ENCODE results near the gene HIP1R. TPM values are rescaled to one million over a fixed set of nuclear protein-coding genes. Genes with fewer than 3 reads are reported as not detected.

The HIP1R gene
- 41.6 and 44.6 TPM in 2 replicates for total RNA-seq (2022)
- Bru-seq, nascent RNA: percentile 56 among the genes with signal in this experiment
- BruChase-seq, experiment 1, labeled RNA remaining after a 6-hour chase: percentile 64 among the genes with signal in this experiment
- BruChase-seq, experiment 2, labeled RNA remaining after a 2-hour chase: percentile 58 among the genes with signal in this experiment
- long read RNA-seq, full-length matches to known transcripts: 98 of 154 reads
- long read RNA-seq, partial matches to known transcripts: 19 of 154 reads
- long read RNA-seq, other reads (novel, unspliced or antisense): 37 of 154 reads

DNA sequence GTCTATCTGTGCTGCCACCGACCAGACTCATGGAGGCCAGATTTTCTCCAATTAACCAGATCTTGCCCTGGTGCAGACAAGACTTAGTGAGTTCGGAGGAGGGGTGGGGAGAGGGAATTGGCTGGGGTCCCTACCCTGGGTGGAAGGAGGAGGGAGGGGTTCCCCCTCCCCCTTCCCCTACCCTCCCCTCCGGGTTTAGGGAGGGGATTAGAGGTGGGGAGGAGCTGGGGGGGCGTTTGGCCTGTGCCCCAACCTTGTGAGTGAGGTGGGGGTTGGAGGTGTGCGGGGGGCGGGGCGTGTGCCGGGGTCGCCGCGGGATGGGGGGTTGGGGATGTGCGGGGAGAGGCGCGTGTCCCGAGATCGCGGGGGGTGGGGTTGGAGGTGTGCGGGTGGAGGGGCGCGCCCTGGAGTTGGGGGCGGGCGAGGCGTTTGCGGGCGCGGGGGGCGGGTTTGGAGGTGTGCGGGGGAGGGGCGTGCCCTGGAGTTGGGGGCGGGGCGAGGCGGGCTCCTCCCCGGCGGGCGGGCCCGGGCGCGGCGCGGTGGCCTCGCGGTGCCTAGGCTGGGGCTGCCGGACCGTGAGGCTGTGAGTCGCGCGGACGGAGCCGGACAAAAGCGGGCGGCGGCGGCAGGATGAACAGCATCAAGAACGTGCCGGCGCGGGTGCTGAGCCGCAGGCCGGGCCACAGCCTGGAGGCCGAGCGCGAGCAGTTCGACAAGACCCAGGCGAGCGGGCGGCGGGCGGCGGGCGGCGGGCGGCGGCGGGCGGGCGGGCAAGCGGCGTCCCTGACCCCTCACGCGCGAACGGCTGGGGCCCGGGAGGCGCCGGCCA lies at the start of gene HIP1R:
TSS of gene HIP1R (plus strand) at position 537 of the 829 bp plus-strand sequence. CDS start at position 631, 94 bp downstream.
- Mint-ChIP-seq H3K36me3 (ENCODE audit: insufficient read depth, unreplicated experiment) (peaks cover 22% of the 10 kb centered on the region), H3K27me3 (ENCODE audit: insufficient read depth, unreplicated experiment) (no peaks in the 10 kb centered on the region), H3K4me1 (ENCODE audit: insufficient read depth, unreplicated experiment) (peaks cover 33% of the 10 kb centered on the region), H3K27ac (ENCODE audit: low read depth, unreplicated experiment) (peak within 1 kb of the TSS; percentile 46), H3K4me3 (ENCODE audit: unreplicated experiment) (peak within 1 kb of the TSS; percentile 93), H3K9me3 (ENCODE audit: unreplicated experiment) (peaks cover 7% of the 10 kb centered on the region)
- ChIA-PET POLR2A (interaction anchor here (0.6 to 3.2 kb wide), 16 partner anchors 9 to 608 kb away, joined by 3 to 25 read pairs (median 5); partner anchors contain the start of genes MPHOSPH9, MTRFR and VPS37B), CTCF (interaction anchor here (0.7 to 3.2 kb wide), 2 partner anchors 41 to 163 kb away, joined by 3 to 18 read pairs; no protein-coding TSS in a partner anchor)
- no peak for TF ChIP-seq CTCF (IDR thresholded peaks at IDR 0.05; ENCODE audit: unreplicated experiment)
- intact Hi-C loops (cut with micrococcal nuclease): no loop called here
- peak; percentile 31 for DNase-seq (ENCODE audit: unreplicated experiment)
- BruUV-seq (replicated peaks): no TSS peak

GRCh38 chr12:122785503-122785902 lies 49.8 kb upstream of the HIP1R start:
- Mint-ChIP-seq H3K27me3 (ENCODE audit: insufficient read depth, unreplicated experiment) (no peaks in the 10 kb centered on the region), H3K27ac (ENCODE audit: low read depth, unreplicated experiment) (no peak overlapping the region), H3K4me3 (ENCODE audit: unreplicated experiment) (no peak overlapping the region), H3K36me3 (ENCODE audit: insufficient read depth, unreplicated experiment) (no peaks in the 10 kb centered on the region), H3K4me1 (ENCODE audit: insufficient read depth, unreplicated experiment) (peaks cover 11% of the 10 kb centered on the region), H3K9me3 (ENCODE audit: unreplicated experiment) (no peaks in the 10 kb centered on the region)
- TF ChIP-seq CTCF (IDR thresholded peaks at IDR 0.05; ENCODE audit: unreplicated experiment): no peak
- no peak for DNase-seq (ENCODE audit: unreplicated experiment)
- ChIA-PET CTCF (interaction anchor here (0.6 kb wide), 1 partner anchor 662 kb away, joined by 3 read pairs; no protein-coding TSS in a partner anchor), POLR2A (no interaction called here)
- intact Hi-C loops (cut with micrococcal nuclease): no loop called here
- no TSS peak for BruUV-seq (replicated peaks)

GRCh38 chr12:122788387-122788786 lies 46.9 kb upstream of the HIP1R start:
- CTCF ChIA-PET: interaction anchor here (0.7 kb wide), 1 partner anchor 10 kb away, joined by 3 read pairs; no protein-coding TSS in a partner anchor
- no TSS peak for BruUV-seq (replicated peaks)
- H3K27ac Mint-ChIP-seq (ENCODE audit: low read depth, unreplicated experiment): no peak overlapping the region
- no peak overlapping the region for H3K4me3 Mint-ChIP-seq (ENCODE audit: unreplicated experiment)
- no peaks in the 10 kb centered on the region for H3K27me3 Mint-ChIP-seq (ENCODE audit: insufficient read depth, unreplicated experiment)
- POLR2A ChIA-PET: no interaction called here
- intact Hi-C loops (cut with micrococcal nuclease): no loop called here
- H3K36me3 Mint-ChIP-seq (ENCODE audit: insufficient read depth, unreplicated experiment): no peaks in the 10 kb centered on the region
- H3K4me1 Mint-ChIP-seq (ENCODE audit: insufficient read depth, unreplicated experiment): peaks cover 16% of the 10 kb centered on the region
- DNase-seq (ENCODE audit: unreplicated experiment): peak; percentile 51
- TF ChIP-seq CTCF (IDR thresholded peaks at IDR 0.05; ENCODE audit: unreplicated experiment): no peak
- no peaks in the 10 kb centered on the region for H3K9me3 Mint-ChIP-seq (ENCODE audit: unreplicated experiment)

DNA sequence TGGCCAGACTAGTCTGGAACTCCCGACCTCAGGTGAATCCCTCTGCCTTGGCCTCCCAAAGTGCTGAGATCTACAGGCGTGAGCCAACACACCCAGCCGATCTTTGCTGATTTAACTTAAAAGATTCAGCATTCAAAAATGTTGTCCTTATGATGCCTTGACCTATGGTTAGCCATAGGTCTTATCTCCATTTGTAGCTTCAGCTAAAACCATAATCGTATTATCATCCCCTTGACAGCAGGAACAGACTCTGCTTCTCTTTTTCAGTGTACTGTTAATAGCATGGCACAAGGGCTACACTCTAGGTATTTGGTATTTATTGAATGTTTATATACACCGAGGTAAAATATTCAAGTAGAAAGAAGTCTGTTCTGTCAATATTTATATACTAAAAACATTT lies 45.6 kb upstream of the HIP1R start:
- no peak for TF ChIP-seq CTCF (IDR thresholded peaks at IDR 0.05; ENCODE audit: unreplicated experiment)
- Mint-ChIP-seq H3K4me1 (ENCODE audit: insufficient read depth, unreplicated experiment) (peaks cover 16% of the 10 kb centered on the region), H3K4me3 (ENCODE audit: unreplicated experiment) (no peak overlapping the region), H3K9me3 (ENCODE audit: unreplicated experiment) (no peaks in the 10 kb centered on the region), H3K27me3 (ENCODE audit: insufficient read depth, unreplicated experiment) (no peaks in the 10 kb centered on the region), H3K36me3 (ENCODE audit: insufficient read depth, unreplicated experiment) (no peaks in the 10 kb centered on the region), H3K27ac (ENCODE audit: low read depth, unreplicated experiment) (no peak overlapping the region)
- no TSS peak for BruUV-seq (replicated peaks)
- ChIA-PET CTCF (interaction anchor here (0.7 to 1.6 kb wide), 6 partner anchors 10 to 1908 kb away, joined by 3 to 8 read pairs (median 4); no protein-coding TSS in a partner anchor), POLR2A (interaction anchor here (1.2 kb wide), 1 partner anchor 31 kb away, joined by 3 read pairs; no protein-coding TSS in a partner anchor)
- intact Hi-C loops (cut with micrococcal nuclease): loop anchor here (5.0 kb wide), 1 partner anchor 73 kb away; no protein-coding TSS in a partner anchor
- no peak for DNase-seq (ENCODE audit: unreplicated experiment)

Measured in MCF 10A (cell line).